ENCODE measurements around the gene SYT17.

DNA sequence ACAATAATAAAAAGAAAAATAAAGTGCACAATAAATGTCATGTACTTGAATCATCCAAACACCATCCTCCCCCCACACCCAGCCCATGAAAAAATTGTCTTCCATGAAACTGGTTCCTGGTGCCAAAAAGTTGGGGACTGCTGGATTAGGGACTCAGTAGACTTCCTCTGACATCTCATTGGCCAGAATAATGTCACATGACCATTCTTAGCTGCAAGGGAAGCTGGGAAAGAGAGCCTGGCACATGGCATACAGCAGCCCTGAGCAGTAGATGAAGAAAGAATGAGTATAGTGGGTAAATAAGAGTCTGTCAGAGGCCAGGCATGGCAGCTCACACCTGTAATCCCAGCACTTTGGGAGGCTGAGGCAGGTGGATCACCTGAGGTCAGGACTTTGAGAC, 41.7 kb upstream of the SYT17 start:
- TF ChIP-seq, protein P1, sequence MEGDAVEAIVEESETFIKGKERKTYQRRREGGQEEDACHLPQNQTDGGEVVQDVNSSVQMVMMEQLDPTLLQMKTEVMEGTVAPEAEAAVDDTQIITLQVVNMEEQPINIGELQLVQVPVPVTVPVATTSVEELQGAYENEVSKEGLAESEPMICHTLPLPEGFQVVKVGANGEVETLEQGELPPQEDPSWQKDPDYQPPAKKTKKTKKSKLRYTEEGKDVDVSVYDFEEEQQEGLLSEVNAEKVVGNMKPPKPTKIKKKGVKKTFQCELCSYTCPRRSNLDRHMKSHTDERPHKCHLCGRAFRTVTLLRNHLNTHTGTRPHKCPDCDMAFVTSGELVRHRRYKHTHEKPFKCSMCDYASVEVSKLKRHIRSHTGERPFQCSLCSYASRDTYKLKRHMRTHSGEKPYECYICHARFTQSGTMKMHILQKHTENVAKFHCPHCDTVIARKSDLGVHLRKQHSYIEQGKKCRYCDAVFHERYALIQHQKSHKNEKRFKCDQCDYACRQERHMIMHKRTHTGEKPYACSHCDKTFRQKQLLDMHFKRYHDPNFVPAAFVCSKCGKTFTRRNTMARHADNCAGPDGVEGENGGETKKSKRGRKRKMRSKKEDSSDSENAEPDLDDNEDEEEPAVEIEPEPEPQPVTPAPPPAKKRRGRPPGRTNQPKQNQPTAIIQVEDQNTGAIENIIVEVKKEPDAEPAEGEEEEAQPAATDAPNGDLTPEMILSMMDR (IDR thresholded peaks at IDR 0.05) = no peak
- TF ChIP-seq POLR2A (IDR thresholded peaks at IDR 0.05) = no peak
